ENCODE results near the gene ASCL5. TPM values are rescaled to one million over a fixed set of nuclear protein-coding genes. Genes with fewer than 3 reads are reported as not detected.

The ASCL5 gene
- polyA plus RNA-seq, 1 donor (not counting 4 experiments of a cell fraction or from before 2014, with no cell fraction given), result not detected

DNA sequence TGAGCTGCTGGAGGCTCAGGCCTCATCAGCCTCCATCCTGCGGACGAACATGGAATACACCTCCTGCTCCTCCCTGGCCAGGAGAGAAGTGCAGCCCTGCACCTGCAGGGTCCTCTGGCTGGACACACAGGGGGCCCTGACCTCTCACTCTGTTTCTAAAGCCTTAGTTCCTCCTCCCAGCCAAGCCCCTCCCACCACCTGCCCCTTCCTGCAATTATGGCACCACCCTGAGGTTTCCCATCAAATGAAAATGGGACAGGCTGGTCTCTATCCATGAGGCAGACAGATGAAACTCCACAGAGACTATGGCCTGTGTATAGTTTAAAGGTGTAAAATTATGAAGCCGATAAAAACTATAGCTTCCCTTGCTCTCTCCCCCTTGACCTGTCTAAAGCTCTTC, 57.3 kb downstream of the ASCL5 start:
- H4K20me1 ChIP-seq (ENCODE audit: control insufficient read depth, extremely low read depth, insufficient read depth, low read length), result no peaks in the 10 kb centered on the region
- H3K27ac ChIP-seq (ENCODE audit: control insufficient read depth, insufficient read depth, low read length), result no peak overlapping the region
- H3K36me3 ChIP-seq (ENCODE audit: control insufficient read depth in 2 of 2, extremely low read depth in 1 of 2, insufficient read depth in 2 of 2, low read length in 2 of 2), result no peaks in the 10 kb centered on the region
- no peak overlapping the region for H3K9ac ChIP-seq (ENCODE audit: control insufficient read depth, extremely low read depth, insufficient read depth, low read length)
- H3K9me1 ChIP-seq (ENCODE audit: control insufficient read depth, extremely low read depth, insufficient read depth, low read length), result no peaks in the 10 kb centered on the region
- H3K4me2 ChIP-seq (ENCODE audit: control insufficient read depth, extremely low read depth, insufficient read depth, low read depth, low read length), result no peak overlapping the region
- dilution Hi-C loops (cut with MboI; ENCODE audit: extremely low pct_ligation_motif_present, low sequenced_read_pairs), result no loop called here
- H3K4me3 ChIP-seq (ENCODE audit: control insufficient read depth in 2 of 3, extremely low read depth in 1 of 3, insufficient read depth in 2 of 3, low read depth in 1 of 3, low read length in 3 of 3), result no peak overlapping the region
- DNase-seq (ENCODE audit: low read depth, low spot score) (no peak), FAIRE-seq (no peak)
- no peaks in the 10 kb centered on the region for H3K9me3 ChIP-seq (ENCODE audit: control insufficient read depth, low read depth, low read length)
- peaks cover 5% of the 10 kb centered on the region for H3K27me3 ChIP-seq (ENCODE audit: control insufficient read depth, extremely low read depth, insufficient read depth, low read length)
- H3K79me2 ChIP-seq (ENCODE audit: control insufficient read depth, insufficient read depth, low read length), result no peaks in the 10 kb centered on the region
- TF ChIP-seq EZH2 (IDR thresholded peaks at IDR 0.05; ENCODE audit: low read length), result no peak
- TF ChIP-seq, protein P1, sequence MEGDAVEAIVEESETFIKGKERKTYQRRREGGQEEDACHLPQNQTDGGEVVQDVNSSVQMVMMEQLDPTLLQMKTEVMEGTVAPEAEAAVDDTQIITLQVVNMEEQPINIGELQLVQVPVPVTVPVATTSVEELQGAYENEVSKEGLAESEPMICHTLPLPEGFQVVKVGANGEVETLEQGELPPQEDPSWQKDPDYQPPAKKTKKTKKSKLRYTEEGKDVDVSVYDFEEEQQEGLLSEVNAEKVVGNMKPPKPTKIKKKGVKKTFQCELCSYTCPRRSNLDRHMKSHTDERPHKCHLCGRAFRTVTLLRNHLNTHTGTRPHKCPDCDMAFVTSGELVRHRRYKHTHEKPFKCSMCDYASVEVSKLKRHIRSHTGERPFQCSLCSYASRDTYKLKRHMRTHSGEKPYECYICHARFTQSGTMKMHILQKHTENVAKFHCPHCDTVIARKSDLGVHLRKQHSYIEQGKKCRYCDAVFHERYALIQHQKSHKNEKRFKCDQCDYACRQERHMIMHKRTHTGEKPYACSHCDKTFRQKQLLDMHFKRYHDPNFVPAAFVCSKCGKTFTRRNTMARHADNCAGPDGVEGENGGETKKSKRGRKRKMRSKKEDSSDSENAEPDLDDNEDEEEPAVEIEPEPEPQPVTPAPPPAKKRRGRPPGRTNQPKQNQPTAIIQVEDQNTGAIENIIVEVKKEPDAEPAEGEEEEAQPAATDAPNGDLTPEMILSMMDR (optimal IDR thresholded peaks at IDR 0.05 in 1 of 3, IDR thresholded peaks at IDR 0.05 in 1 of 3, conservative IDR thresholded peaks at IDR 0.05 in 1 of 3; ENCODE audit: extremely low read depth in 1 of 3, insufficient read depth in 2 of 3, low read length in 3 of 3), result no peak
- peaks cover 9% of the 10 kb centered on the region for H3K4me1 ChIP-seq (ENCODE audit: control insufficient read depth, extremely low read depth, insufficient read depth, low read length)
- H2AFZ ChIP-seq (ENCODE audit: control insufficient read depth, low read length), result no peak overlapping the region

DNA sequence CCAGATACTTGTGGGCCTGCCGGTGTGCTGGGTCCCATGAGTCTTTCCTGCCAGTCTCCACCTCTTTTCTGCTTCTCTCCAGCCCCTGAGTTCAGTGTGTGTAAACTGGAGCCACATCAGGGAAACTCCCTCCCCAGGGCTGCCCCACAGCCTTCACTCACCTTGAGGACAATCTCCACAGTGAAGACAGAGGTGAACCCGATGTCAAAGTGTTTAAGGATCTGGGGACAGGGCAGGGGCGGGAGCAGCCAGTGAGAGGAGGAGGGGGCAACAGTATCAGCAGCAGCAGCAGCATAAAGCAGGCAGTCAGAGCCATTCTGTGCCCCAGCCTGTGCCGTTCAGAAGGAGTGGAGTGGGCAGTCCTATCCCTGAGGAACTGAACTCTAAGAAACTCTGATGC, 58.0 kb downstream of the ASCL5 start:
- Histone ChIP-seq H3K4me3 (ENCODE audit: control insufficient read depth in 2 of 3, extremely low read depth in 1 of 3, insufficient read depth in 2 of 3, low read depth in 1 of 3, low read length in 3 of 3) (no peak overlapping the region), H3K27me3 (ENCODE audit: control insufficient read depth, extremely low read depth, insufficient read depth, low read length) (peaks cover 5% of the 10 kb centered on the region), H3K9ac (ENCODE audit: control insufficient read depth, extremely low read depth, insufficient read depth, low read length) (no peak overlapping the region), H3K4me1 (ENCODE audit: control insufficient read depth, extremely low read depth, insufficient read depth, low read length) (peaks cover 4% of the 10 kb centered on the region), H3K4me2 (ENCODE audit: control insufficient read depth, extremely low read depth, insufficient read depth, low read depth, low read length) (no peak overlapping the region), H3K9me1 (ENCODE audit: control insufficient read depth, extremely low read depth, insufficient read depth, low read length) (no peaks in the 10 kb centered on the region), H4K20me1 (ENCODE audit: control insufficient read depth, extremely low read depth, insufficient read depth, low read length) (no peaks in the 10 kb centered on the region), H2AFZ (ENCODE audit: control insufficient read depth, low read length) (no peak overlapping the region), H3K36me3 (ENCODE audit: control insufficient read depth in 2 of 2, extremely low read depth in 1 of 2, insufficient read depth in 2 of 2, low read length in 2 of 2) (no peaks in the 10 kb centered on the region), H3K27ac (ENCODE audit: control insufficient read depth, insufficient read depth, low read length) (no peak overlapping the region), H3K79me2 (ENCODE audit: control insufficient read depth, insufficient read depth, low read length) (no peaks in the 10 kb centered on the region), H3K9me3 (ENCODE audit: control insufficient read depth, low read depth, low read length) (no peaks in the 10 kb centered on the region)
- TF ChIP-seq, protein P1 (optimal IDR thresholded peaks at IDR 0.05 in 1 of 3, IDR thresholded peaks at IDR 0.05 in 1 of 3, conservative IDR thresholded peaks at IDR 0.05 in 1 of 3; ENCODE audit: extremely low read depth in 1 of 3, insufficient read depth in 2 of 3, low read length in 3 of 3), result no peak
- TF ChIP-seq EZH2 (IDR thresholded peaks at IDR 0.05; ENCODE audit: low read length), result no peak
- dilution Hi-C loops (cut with MboI; ENCODE audit: extremely low pct_ligation_motif_present, low sequenced_read_pairs), result no loop called here
- DNase-seq (ENCODE audit: low read depth, low spot score), result no peak
- no peak for FAIRE-seq
